MM.1S (cell line): Measurements from ENCODE around the gene HGS.

Experiments used
- DNase-seq: peaks from one replicate; pipeline ENCODE4 v3.0.0-alpha.2; 2015
- H2AFZ ChIP-seq: fragments of 300-600 bp; sonication (generic); 2 replicates; pipeline ENCODE4 v1.6.0; 2016; ENCODE audit warnings: antibody characterized with exemption, low read length
- H3F3A ChIP-seq: fragments of 300-600 bp; sonication (generic); 2 replicates; pipeline ENCODE4 v1.6.1; 2016; ENCODE audit warnings: mild to moderate bottlenecking, antibody characterized with exemption, low read length, moderate library complexity, mixed read lengths; ENCODE audit not compliant: insufficient read depth
- H3K27ac ChIP-seq: fragments of 300-600 bp; sonication (generic); 2 replicates; pipeline ENCODE4 v1.5.1; 2016; ENCODE audit warnings: mild to moderate bottlenecking, low read length
- H3K27me3 ChIP-seq: fragments of 300-600 bp; sonication (generic); replicated peaks from 2 replicates; pipeline ENCODE4 v1.6.0; 2016; ENCODE audit warnings: low read length; ENCODE audit not compliant: insufficient read depth
- H3K36me3 ChIP-seq: fragments of 300-600 bp; sonication (generic); replicated peaks from 2 replicates; pipeline ENCODE4 v1.6.1; 2016; ENCODE audit warnings: mild to moderate bottlenecking, low read length, mixed read lengths; ENCODE audit not compliant: insufficient read depth
- H3K4me1 ChIP-seq: fragments of 300-600 bp; sonication (generic); 2 replicates; pipeline ENCODE4 v1.6.1; 2016; ENCODE audit warnings: low read length, mixed read lengths
- H3K4me2 ChIP-seq: fragments of 300-600 bp; sonication (generic); 2 replicates; pipeline ENCODE4 v1.6.0; 2016; ENCODE audit warnings: low read depth, low read length
- H3K4me3 ChIP-seq: fragments of 300-600 bp; sonication (generic); 2 replicates; pipeline ENCODE4 v1.5.1; 2016; ENCODE audit warnings: low read length, mixed read lengths
- H3K79me2 ChIP-seq: fragments of 300-600 bp; sonication (generic); 2 replicates; pipeline ENCODE4 v1.6.1; 2016; ENCODE audit warnings: mixed run types, low read length, mixed read lengths
- H3K9ac ChIP-seq: fragments of 300-600 bp; sonication (generic); 2 replicates; pipeline ENCODE4 v1.6.1; 2016; ENCODE audit warnings: low read length, mixed read lengths
- H3K9me2 ChIP-seq: fragments of 300-600 bp; sonication (generic); replicated peaks from 2 replicates; pipeline ENCODE4 v1.6.1; 2016; ENCODE audit warnings: mild to moderate bottlenecking, low read length, mixed read lengths; ENCODE audit not compliant: insufficient read depth
- H3K9me3 ChIP-seq: fragments of 300-600 bp; sonication (generic); replicated peaks from 2 replicates; pipeline ENCODE4 v1.6.1; 2016; ENCODE audit warnings: mild to moderate bottlenecking, low read length, mixed read lengths; ENCODE audit not compliant: insufficient read depth
- H4K20me1 ChIP-seq: fragments of 300-600 bp; sonication (generic); 2 replicates; pipeline ENCODE4 v1.6.1; 2016; ENCODE audit warnings: mild to moderate bottlenecking, low read length, moderate library complexity, mixed read lengths; ENCODE audit not compliant: insufficient read depth
- EZH2 ChIP-seq: fragments of 300-600 bp; sonication (generic); optimal IDR thresholded peaks from 2 replicates; pipeline ENCODE3; 2017; ENCODE audit warnings: low read depth, mild to moderate bottlenecking, antibody characterized with exemption, low read length, mixed read lengths
- EZH2phosphoT487 ChIP-seq: fragments of 300-600 bp; sonication (generic); IDR thresholded peaks from 2 replicates; pipeline ENCODE4 v1.6.1; 2018; ENCODE audit warnings: antibody characterized with exemption, low read length
- TF ChIP-seq, protein P1 (sequence below): fragments of 300-600 bp; sonication (generic); IDR thresholded peaks from 2 replicates; pipeline ENCODE4 v1.5.1; 2016; ENCODE audit warnings: antibody characterized with exemption, low read length, mixed read lengths

HGS gene, protein sequence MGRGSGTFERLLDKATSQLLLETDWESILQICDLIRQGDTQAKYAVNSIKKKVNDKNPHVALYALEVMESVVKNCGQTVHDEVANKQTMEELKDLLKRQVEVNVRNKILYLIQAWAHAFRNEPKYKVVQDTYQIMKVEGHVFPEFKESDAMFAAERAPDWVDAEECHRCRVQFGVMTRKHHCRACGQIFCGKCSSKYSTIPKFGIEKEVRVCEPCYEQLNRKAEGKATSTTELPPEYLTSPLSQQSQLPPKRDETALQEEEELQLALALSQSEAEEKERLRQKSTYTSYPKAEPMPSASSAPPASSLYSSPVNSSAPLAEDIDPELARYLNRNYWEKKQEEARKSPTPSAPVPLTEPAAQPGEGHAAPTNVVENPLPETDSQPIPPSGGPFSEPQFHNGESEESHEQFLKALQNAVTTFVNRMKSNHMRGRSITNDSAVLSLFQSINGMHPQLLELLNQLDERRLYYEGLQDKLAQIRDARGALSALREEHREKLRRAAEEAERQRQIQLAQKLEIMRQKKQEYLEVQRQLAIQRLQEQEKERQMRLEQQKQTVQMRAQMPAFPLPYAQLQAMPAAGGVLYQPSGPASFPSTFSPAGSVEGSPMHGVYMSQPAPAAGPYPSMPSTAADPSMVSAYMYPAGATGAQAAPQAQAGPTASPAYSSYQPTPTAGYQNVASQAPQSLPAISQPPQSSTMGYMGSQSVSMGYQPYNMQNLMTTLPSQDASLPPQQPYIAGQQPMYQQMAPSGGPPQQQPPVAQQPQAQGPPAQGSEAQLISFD

DNA sequence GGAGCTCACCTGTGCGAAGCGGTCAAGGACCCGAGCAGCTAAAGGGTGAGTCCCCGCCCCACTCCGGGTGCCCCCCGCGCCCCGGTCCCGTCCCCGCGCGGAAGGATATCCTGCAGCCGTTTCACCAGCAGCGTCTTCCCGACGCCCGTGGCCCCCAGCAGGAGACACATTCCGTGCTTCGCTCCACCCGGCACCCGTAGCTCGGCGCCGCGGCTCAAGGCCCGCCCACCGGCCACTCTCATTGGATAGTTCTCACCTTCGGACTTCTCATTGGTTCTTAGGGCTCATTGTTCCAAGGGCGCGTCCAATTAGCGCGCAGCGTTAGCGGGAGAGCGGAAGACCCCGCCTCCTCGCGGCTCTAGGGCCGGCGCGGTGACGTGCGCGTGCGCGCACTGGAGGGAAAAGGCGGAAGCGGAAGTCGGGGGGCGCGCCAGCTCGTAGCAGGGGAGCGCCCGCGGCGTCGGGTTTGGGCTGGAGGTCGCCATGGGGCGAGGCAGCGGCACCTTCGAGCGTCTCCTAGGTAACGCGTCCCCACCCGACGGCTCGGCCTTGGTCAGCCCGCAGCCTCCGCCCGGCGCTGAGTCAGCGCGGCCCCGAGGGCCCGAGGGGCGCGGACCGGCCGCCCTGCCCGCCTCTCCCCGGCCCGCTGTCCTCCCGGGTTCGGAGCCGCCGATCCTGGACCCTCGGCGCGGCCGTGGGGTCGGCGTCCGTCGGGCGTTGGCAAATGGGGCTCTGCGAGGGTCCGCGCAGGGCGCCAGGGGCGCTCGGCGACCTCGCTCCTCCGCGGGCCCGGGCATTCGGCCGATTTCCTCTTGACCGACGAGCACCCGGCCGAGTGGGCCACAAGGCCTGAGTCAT lies at the start of gene HGS, which contains the start of gene ARL16:
Gene HGS, plus strand, starts transcription at position 428 of the 858 bp plus-strand sequence. Its CDS starts 56 bp downstream, at position 484.
Gene ARL16, minus strand, starts transcription at position 214 of the 858 bp plus-strand sequence. Its CDS starts 44 bp downstream, at position 170.
- H3K9me2 ChIP-seq = no peaks in the 10 kb centered on the region
- H3K4me3 ChIP-seq = peak within 1 kb of the TSS; percentile 94
- H3K27ac ChIP-seq = no peak within 1 kb of the TSS; the same call in 1 of the 2 replicates
- H3K27me3 ChIP-seq = no peaks in the 10 kb centered on the region
- peak; percentile 99 for DNase-seq
- H3K79me2 ChIP-seq = peaks cover 71% of the 10 kb centered on the region
- TF ChIP-seq EZH2 = no peak
- TF ChIP-seq, protein P1, sequence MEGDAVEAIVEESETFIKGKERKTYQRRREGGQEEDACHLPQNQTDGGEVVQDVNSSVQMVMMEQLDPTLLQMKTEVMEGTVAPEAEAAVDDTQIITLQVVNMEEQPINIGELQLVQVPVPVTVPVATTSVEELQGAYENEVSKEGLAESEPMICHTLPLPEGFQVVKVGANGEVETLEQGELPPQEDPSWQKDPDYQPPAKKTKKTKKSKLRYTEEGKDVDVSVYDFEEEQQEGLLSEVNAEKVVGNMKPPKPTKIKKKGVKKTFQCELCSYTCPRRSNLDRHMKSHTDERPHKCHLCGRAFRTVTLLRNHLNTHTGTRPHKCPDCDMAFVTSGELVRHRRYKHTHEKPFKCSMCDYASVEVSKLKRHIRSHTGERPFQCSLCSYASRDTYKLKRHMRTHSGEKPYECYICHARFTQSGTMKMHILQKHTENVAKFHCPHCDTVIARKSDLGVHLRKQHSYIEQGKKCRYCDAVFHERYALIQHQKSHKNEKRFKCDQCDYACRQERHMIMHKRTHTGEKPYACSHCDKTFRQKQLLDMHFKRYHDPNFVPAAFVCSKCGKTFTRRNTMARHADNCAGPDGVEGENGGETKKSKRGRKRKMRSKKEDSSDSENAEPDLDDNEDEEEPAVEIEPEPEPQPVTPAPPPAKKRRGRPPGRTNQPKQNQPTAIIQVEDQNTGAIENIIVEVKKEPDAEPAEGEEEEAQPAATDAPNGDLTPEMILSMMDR = no peak
- TF ChIP-seq EZH2phosphoT487 = no peak
- no peaks in the 10 kb centered on the region for H3K9me3 ChIP-seq
- peak within 1 kb of the TSS; percentile 83 for H2AFZ ChIP-seq
- H3K4me2 ChIP-seq = peak within 1 kb of the TSS; percentile 96
- H3K9ac ChIP-seq = peak within 1 kb of the TSS; percentile 88
- no peaks in the 10 kb centered on the region for H3F3A ChIP-seq
- H4K20me1 ChIP-seq = no peaks in the 10 kb centered on the region
- peaks cover 7% of the 10 kb centered on the region; the same call in 1 of the 2 replicates for H3K36me3 ChIP-seq
- 0 out of 2 replicates have a peak, but pooled peaks cover 16% of the 10 kb centered on the region for H3K4me1 ChIP-seq

DNA sequence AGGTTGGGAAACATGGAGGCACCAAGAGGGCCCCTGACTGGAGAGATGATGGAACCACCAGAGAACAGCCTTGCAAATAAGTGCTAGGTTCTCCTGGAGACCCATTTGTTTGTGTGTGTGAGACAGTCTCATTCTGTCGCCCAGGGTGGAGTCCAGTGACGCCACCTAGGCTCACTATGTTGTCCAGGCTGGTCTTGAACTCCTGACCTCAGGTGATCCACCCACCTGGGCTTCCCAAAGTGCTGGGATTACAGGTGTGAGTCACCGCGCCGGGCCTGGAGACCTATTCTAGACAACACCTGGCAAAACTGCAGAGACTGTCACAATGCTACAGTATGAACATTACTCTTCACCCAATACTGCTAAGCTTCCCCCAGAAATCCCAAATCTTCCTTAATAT lies 48.4 kb upstream of the HGS start:
- Histone ChIP-seq H3K4me1 (peaks cover 4% of the 10 kb centered on the region), H4K20me1 (peaks cover 8% of the 10 kb centered on the region), H3K4me3 (peak overlapping the region; percentile 100; the same call in 1 of the 2 replicates), H3K9me2 (no peaks in the 10 kb centered on the region), H2AFZ (no peak overlapping the region), H3K27me3 (no peaks in the 10 kb centered on the region), H3K36me3 (no peaks in the 10 kb centered on the region), H3K4me2 (peak overlapping the region; percentile 65), H3K9me3 (no peaks in the 10 kb centered on the region), H3K27ac (no peak overlapping the region), H3F3A (peaks cover 4% of the 10 kb centered on the region; the same call in 1 of the 2 replicates), H3K9ac (peak overlapping the region; percentile 94; the same call in 1 of the 2 replicates), H3K79me2 (peaks cover 58% of the 10 kb centered on the region)
- TF ChIP-seq EZH2phosphoT487 = no peak
- TF ChIP-seq, protein P1 = no peak
- no peak for DNase-seq

DNA sequence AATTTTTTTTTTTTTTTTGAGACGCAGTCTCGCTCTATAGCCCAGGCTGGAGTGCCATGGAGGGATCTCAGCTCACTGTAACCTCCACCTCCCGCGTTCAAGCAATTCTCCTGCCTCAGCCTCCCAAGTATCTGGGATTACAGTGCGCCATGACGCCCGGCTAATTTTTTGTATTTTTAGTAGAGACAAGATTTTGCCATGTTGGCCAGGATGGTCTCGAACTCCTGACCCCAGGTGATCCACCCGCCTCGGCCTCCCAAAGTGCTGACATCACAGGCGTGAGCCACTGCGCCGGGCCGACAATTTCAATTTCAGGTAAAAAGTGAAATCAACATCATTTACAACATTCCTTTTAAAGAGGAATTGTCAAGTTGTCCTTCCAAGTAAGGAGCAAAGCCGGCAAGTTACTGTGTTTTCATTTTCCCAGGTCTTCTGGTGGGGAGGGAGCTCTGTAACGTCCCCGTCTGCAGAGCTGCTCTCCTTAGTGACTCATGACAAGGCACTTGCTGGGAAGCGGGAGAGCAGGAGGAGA lies 47.8 kb upstream of the HGS start:
- DNase-seq = peak; percentile 12
- Histone ChIP-seq H3K4me2 (peak overlapping the region; percentile 65), H3K4me1 (peaks cover 4% of the 10 kb centered on the region), H3K9ac (peak overlapping the region; percentile 94), H2AFZ (peak overlapping the region; percentile 47; the same call in 1 of the 2 replicates), H3K27me3 (no peaks in the 10 kb centered on the region), H3F3A (peaks cover 4% of the 10 kb centered on the region; the same call in 1 of the 2 replicates), H3K36me3 (no peaks in the 10 kb centered on the region), H4K20me1 (peaks cover 8% of the 10 kb centered on the region), H3K27ac (peak overlapping the region; percentile 67), H3K9me3 (no peaks in the 10 kb centered on the region), H3K9me2 (no peaks in the 10 kb centered on the region), H3K4me3 (peak overlapping the region; percentile 100), H3K79me2 (peaks cover 54% of the 10 kb centered on the region)
- TF ChIP-seq EZH2phosphoT487 (no peak), EZH2 (no peak)
- TF ChIP-seq, protein P1 = no peak
